Mucosa of descending colon (tissue), 3 donors: Measurements from ENCODE around the gene PIEZO2. TPM values are rescaled to one million over a fixed set of nuclear protein-coding genes. Genes with fewer than 3 reads are reported as not detected.

Experiments used
- ATAC-seq: fragments of 200-7000 bp; cut with Tn5 transposase; one replicate; pipeline ENCODE4 v1.9.1; 2020; ENCODE audit warnings: mild to moderate bottlenecking, moderate library complexity
- DNase-seq, 3 donors: peaks; one replicate each; pipeline ENCODE4 v3.0.0-alpha.2; 2020
- H3K36me3 ChIP-seq: fragments of 200-600 bp; one replicate; pipeline ENCODE4 v1.8.0; 2021; ENCODE audit warnings: low read depth, mild to moderate bottlenecking
- H3K4me1 ChIP-seq: fragments of 200-600 bp; one replicate; pipeline ENCODE4 v1.8.0; 2021; ENCODE audit warnings: low read depth, mild to moderate bottlenecking
- H3K4me3 ChIP-seq: fragments of 200-600 bp; one replicate; pipeline ENCODE4 v1.8.0; 2021; ENCODE audit warnings: mild to moderate bottlenecking
- H3K9me3 ChIP-seq: fragments of 200-600 bp; one replicate; pipeline ENCODE4 v1.8.0; 2021; ENCODE audit warnings: mild to moderate bottlenecking
- intact Hi-C, 2 donors: fragments of 100-400 bp; cut with DNase I in 1 of 2; cut with micrococcal nuclease in 1 of 2; formaldehyde crosslinking; loops; one replicate each; pipeline versions ENCODE4 v1.11.0 to v1.11.1; 2022; cut with DNase I, micrococcal nuclease
- total RNA-seq, 3 donors: library from RNA; stranded (reverse); fragmentation: NEBNext Ultra II Directional in 2 of 3; extraction: Animal tissue kit (Norgen Biotek cat#: 25700) in 2 of 3; gene quantifications; one replicate each; pipeline versions ENCODE4 v1.2.1 to v1.2.4, GENCODE V29; 2021 to 2023
- TF ChIP-seq, protein P1 (sequence below): fragments of 200-600 bp; IDR thresholded peaks from one replicate; pipeline ENCODE4 v1.8.0; 2022; ENCODE audit warnings: antibody characterized with exemption, mild to moderate bottlenecking
- donor health status: DM: no; HTN: no; CAD: no; lungs with moderate emphysema.
- donor health status: DM: no; HTN: no; CAD: no.
- donor health status: DM: no; HTN: yes; CAD: no.

PIEZO2 gene
- total RNA-seq, 3 donors from 2014 or later = 1.0 to 18.9 (median 1.4) TPM

DNA sequence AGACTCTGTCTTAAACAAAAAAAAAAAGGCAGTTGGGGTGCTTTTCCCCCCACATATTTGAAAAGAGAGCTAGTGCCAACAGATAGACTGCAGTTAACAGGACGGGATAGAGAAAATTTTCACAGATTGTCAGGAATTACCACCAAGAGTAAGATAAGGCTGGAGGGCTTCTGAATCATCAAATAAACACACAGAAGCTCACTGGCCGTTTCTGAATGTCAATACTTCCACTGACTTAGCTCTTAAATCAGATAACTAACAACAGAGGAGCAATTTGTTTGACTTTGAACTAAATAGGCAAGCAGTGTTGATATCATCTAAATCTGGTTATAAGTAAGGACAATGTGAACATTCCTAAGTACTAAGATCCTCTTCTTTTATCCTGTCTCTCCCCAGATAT lies 34.7 kb downstream of the PIEZO2 start:
- no peak for ATAC-seq
- TF ChIP-seq, protein P1, sequence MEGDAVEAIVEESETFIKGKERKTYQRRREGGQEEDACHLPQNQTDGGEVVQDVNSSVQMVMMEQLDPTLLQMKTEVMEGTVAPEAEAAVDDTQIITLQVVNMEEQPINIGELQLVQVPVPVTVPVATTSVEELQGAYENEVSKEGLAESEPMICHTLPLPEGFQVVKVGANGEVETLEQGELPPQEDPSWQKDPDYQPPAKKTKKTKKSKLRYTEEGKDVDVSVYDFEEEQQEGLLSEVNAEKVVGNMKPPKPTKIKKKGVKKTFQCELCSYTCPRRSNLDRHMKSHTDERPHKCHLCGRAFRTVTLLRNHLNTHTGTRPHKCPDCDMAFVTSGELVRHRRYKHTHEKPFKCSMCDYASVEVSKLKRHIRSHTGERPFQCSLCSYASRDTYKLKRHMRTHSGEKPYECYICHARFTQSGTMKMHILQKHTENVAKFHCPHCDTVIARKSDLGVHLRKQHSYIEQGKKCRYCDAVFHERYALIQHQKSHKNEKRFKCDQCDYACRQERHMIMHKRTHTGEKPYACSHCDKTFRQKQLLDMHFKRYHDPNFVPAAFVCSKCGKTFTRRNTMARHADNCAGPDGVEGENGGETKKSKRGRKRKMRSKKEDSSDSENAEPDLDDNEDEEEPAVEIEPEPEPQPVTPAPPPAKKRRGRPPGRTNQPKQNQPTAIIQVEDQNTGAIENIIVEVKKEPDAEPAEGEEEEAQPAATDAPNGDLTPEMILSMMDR = no peak
- no peaks in the 10 kb centered on the region for H3K4me1 ChIP-seq
- no peaks in the 10 kb centered on the region for H3K36me3 ChIP-seq
- intact Hi-C loops = no loop called here
- peaks cover 4% of the 10 kb centered on the region for H3K9me3 ChIP-seq
- DNase-seq = no peak
- H3K4me3 ChIP-seq = no peak overlapping the region

DNA sequence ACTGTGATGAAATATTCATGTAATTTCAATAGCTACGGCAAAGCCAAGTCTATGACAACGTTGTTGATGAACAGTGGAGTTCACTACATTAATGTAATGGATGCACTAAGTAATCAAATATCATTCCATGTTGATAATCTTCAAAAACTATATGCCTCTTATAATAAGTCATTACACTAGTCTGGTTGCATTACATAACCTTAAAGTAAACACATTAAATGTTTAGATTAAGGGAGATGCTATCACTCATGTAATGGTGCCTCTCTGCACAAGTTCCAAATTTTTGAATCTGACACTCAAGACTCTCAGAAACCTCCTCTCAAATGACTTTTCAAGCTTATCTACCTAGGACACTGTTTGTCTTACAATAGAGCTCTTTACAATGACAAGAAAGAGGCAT lies 35.4 kb downstream of the PIEZO2 start:
- ATAC-seq (no peak), DNase-seq (no peak)
- Histone ChIP-seq H3K4me3 (no peak overlapping the region), H3K4me1 (no peaks in the 10 kb centered on the region), H3K9me3 (peaks cover 4% of the 10 kb centered on the region), H3K36me3 (no peaks in the 10 kb centered on the region)
- TF ChIP-seq, protein P1 = no peak
- intact Hi-C loops = no loop called here

DNA sequence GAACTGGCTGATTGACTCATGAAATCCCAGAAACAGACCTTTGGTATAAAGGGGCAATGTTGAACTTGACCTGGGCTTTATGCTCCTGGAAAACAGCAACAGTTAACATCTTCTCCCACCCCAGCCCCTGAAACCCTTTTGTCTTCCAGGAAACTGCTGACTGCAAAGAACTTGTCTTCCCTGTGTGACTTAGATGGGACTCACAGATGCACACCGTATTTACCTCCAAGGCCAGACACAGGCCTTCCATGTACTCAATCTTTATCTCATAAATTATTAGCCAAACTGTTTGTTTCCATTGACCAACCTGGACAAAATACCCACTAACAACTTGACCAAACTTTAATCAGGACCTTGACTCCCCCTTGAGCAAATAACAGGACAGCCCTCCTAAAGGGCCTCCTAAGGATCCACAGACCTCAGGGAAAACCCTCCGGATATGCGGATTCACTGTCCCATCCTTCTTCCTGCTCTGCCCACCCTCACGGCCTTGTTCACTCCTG lies 36.3 kb downstream of the PIEZO2 start:
- H3K36me3 ChIP-seq = no peaks in the 10 kb centered on the region
- peaks cover 4% of the 10 kb centered on the region for H3K9me3 ChIP-seq
- no peaks in the 10 kb centered on the region for H3K4me1 ChIP-seq
- DNase-seq (no peak), ATAC-seq (no peak)
- H3K4me3 ChIP-seq = no peak overlapping the region
- intact Hi-C loops = no loop called here
- TF ChIP-seq, protein P1 = no peak

DNA sequence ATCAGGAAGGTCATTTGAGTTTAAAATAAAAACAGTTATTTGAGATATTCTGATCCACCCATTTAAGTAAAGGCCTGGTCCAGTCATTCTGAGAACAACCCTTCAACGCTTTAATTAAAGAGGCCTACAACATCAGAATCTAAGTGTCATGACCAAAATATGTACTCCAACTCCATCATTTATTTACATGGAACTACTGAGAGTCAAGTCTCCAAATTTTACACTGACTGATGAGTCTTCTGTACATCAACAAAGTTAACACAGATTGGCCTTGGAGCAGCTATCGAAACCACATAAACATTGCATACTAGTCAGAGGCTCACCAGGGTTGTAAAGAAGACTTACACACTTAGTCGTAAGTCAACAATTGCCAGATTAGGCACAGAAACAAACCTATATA lies 37.1 kb downstream of the PIEZO2 start:
- peaks cover 4% of the 10 kb centered on the region for H3K9me3 ChIP-seq
- H3K36me3 ChIP-seq = no peaks in the 10 kb centered on the region
- no peak for DNase-seq
- ATAC-seq = no peak
- no peak overlapping the region for H3K4me3 ChIP-seq
- TF ChIP-seq, protein P1 = no peak
- intact Hi-C loops = no loop called here
- H3K4me1 ChIP-seq = no peaks in the 10 kb centered on the region

DNA sequence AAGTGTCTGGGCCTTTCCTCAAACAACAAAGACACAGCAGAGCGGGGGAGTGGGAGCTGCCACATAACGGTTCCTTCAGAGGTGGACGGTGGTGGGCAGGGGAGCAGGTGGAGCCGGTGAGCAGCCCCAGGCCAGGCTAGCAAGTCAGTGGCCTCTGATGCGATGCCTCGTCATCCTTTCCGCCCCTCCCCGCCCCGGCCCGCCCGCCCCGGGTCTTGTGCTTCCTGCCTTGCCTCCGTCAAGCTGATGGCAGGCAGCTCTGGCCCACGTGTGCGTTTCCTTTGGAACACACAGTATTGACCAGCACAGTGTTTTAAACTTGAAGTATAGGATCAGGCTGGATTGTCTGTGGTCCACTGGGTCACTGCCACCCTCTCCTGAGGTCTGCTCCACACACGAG lies 38.9 kb downstream of the PIEZO2 start:
- intact Hi-C loops = no loop called here
- no peak overlapping the region for H3K4me3 ChIP-seq
- DNase-seq = no peak
- H3K4me1 ChIP-seq = no peaks in the 10 kb centered on the region
- TF ChIP-seq, protein P1 = no peak
- H3K9me3 ChIP-seq = peaks cover 4% of the 10 kb centered on the region
- no peaks in the 10 kb centered on the region for H3K36me3 ChIP-seq
- no peak for ATAC-seq

DNA sequence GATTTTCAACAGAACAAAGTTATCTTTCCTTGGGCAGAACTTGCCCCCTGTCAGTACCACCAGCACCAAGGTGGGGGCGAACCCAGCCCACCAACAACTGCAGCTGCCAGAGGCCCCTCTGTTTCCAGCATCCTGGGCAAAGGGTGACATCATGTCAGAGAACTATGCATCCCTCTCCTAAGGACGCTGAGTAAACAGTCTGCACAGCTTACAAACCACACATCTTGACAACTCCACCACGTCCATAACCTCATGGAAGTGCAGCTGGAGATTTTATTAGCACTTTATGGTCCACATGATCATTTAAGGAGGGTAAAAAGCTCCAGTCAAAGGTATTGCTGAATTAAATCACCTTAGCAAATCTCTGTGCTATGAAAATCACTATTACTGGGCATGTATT lies 40.4 kb downstream of the PIEZO2 start:
- intact Hi-C loops = no loop called here
- H3K36me3 ChIP-seq = no peaks in the 10 kb centered on the region
- TF ChIP-seq, protein P1 = no peak
- H3K4me1 ChIP-seq = no peaks in the 10 kb centered on the region
- peaks cover 4% of the 10 kb centered on the region for H3K9me3 ChIP-seq
- DNase-seq = no peak
- no peak overlapping the region for H3K4me3 ChIP-seq
- ATAC-seq = no peak
